Stomach smooth muscle (tissue), 2 donors: Measurements from ENCODE around the gene STIMATE.

Source experiments
- H3K27ac ChIP-seq: one replicate; pipeline ENCODE4 v1.7.0; 2013; ENCODE audit warnings: mild to moderate bottlenecking, low read length, inconsistent platforms
- H3K27me3 ChIP-seq, 2 donors: one replicate each; pipeline ENCODE4 v1.7.0; 2013; ENCODE audit warnings: low read length in 2 of 2; ENCODE audit not compliant: insufficient read depth in 2 of 2, control insufficient read depth in 1 of 2
- H3K36me3 ChIP-seq, 2 donors: one replicate each; pipeline ENCODE4 v1.7.0; 2013; ENCODE audit warnings: low read length in 2 of 2; ENCODE audit not compliant: control insufficient read depth in 2 of 2, insufficient read depth in 2 of 2
- H3K4me1 ChIP-seq: one replicate; pipeline ENCODE4 v1.7.0; 2013; ENCODE audit warnings: low read length; ENCODE audit not compliant: control insufficient read depth, insufficient read depth
- H3K4me3 ChIP-seq, 2 donors: one replicate each; pipeline ENCODE4 v1.7.0; 2013; ENCODE audit warnings: low read length in 2 of 2
- H3K9ac ChIP-seq, 2 donors: one replicate each; pipeline ENCODE4 v1.7.0; 2013; ENCODE audit warnings: low read length in 2 of 2, mild to moderate bottlenecking in 1 of 2
- H3K9me3 ChIP-seq, 2 donors: one replicate each; pipeline ENCODE4 v1.7.0; 2013; ENCODE audit warnings: low read length in 2 of 2; ENCODE audit not compliant: control insufficient read depth in 2 of 2
- donor health status: healthy.
- donor health status: Pancreatic carcinoma.

Gene STIMATE

DNA sequence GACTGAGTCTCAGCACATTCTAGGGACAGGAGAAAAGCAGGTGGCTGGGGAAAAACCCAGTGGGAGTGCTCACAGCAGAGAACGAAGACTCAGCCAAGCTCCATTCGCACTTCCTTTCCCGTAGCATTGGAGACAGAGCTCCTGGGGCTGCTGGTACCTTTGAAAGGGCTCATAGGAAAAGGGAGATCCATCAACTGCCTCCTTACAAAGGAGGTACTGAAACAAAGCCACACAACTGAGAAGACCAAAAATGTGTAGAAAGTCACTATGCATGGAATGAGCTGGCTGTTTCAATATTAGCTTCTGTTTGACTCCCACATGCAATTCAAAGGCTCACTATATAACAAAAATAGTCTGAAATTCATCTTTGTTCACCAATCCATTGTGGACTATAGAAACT is 16.9 kb downstream of the STIMATE start:
- Histone ChIP-seq H3K36me3 (peaks cover 0 to 14% of the 10 kb centered on the region in 2 donors), H3K27ac (no peak overlapping the region), H3K4me3 (no peak overlapping the region), H3K27me3 (no peaks in the 10 kb centered on the region), H3K9ac (no peak overlapping the region), H3K4me1 (no peaks in the 10 kb centered on the region), H3K9me3 (no peaks in the 10 kb centered on the region)

DNA sequence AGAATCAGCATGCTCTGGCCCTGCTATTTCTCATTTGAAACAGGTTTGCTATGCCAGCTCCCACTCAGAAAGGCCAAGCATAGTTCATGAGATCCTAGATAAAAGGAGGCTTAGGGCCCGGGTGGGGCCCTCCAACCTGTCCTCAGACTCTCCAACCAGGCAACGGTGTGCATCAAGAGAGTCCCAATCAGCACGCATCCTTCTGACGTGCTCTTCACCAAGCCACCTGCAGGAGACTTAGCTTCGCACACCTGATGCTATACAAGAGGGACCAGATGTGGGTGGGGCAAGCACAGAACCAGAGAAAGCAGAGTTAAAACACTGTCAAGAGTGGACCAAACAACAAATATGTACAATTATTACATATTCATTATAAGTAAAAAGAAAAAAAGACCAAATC is 17.3 kb downstream of the STIMATE start:
- Histone ChIP-seq H3K9me3 (no peaks in the 10 kb centered on the region), H3K4me3 (no peak overlapping the region)

DNA sequence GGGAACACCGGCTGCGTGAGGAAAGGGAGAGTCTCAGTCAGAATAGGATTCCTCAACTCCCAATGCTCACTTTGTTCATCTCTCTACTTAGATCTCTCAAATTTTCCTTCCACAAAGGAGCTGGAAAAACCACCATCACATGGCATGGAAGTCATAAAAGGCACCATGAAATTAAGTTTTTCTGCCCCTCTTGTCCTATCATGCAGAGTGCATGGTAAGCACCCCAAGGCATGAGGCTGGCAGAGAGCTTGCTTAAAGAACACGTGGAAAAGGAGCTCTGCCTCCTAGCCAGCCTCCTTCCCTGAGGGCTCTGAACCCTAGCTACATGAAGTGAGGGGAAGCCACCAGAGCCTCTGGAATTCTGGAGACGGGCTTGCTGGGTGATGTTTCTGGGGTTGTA is 17.8 kb downstream of the STIMATE start:
- peaks cover 0 to 13% of the 10 kb centered on the region in 2 donors for H3K36me3 ChIP-seq
- no peak overlapping the region for H3K9ac ChIP-seq
- H3K4me3 ChIP-seq = no peak overlapping the region
- H3K27me3 ChIP-seq = no peaks in the 10 kb centered on the region
- H3K27ac ChIP-seq = no peak overlapping the region
- H3K9me3 ChIP-seq = no peaks in the 10 kb centered on the region
- H3K4me1 ChIP-seq = no peaks in the 10 kb centered on the region

More for the DNA sequence above, 17.3 kb downstream of the STIMATE start:
- Histone ChIP-seq H3K9ac (no peak overlapping the region), H3K36me3 (peaks cover 0 to 13% of the 10 kb centered on the region in 2 donors), H3K4me1 (no peaks in the 10 kb centered on the region), H3K27ac (no peak overlapping the region), H3K27me3 (no peaks in the 10 kb centered on the region)

DNA sequence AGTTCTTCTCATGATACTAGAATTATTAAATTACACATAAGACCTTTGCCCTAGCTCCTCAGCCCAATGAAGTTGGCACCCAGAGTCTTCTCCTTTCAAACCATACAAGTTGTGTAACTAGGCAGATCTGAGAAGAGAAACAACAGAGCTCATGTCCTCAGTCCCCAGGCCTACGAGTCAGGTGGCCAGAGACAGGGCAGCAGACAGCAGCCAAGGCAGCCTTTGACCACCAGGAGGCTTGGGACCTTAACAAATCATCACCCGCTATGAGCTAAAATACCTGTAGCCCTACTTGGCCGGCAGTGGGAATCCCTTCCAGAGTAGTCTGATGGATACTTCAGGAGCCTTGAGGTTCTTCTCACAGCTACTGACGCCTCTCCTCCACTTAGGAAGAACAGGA is 18.3 kb downstream of the STIMATE start:
- Histone ChIP-seq H3K9me3 (no peaks in the 10 kb centered on the region), H3K4me1 (no peaks in the 10 kb centered on the region), H3K9ac (no peak overlapping the region), H3K4me3 (no peak overlapping the region), H3K36me3 (peaks cover 0 to 13% of the 10 kb centered on the region in 2 donors), H3K27me3 (no peaks in the 10 kb centered on the region), H3K27ac (no peak overlapping the region)

DNA sequence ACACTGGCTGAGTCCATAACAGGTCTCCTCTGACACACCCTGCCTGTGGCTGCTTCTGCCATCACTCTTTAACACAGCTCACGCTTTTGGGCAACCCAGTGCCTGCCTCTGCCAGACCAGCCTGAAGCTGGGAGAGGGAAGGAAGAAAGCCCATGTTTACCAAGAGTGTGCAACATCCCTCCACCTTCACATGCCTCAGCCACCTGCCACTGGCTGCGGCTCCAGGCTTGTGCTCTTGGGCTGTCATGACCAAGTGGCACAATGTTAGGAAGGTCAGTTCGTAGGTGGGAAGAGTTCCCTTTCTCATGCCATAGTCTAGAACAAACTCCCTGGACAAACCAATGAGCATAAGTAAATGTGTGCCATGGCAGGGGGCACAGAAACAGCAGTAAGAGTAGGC is 20.3 kb downstream of the STIMATE start:
- Histone ChIP-seq H3K9ac (no peak overlapping the region), H3K27me3 (no peaks in the 10 kb centered on the region), H3K27ac (no peak overlapping the region), H3K9me3 (no peaks in the 10 kb centered on the region), H3K36me3 (peaks cover 0 to 13% of the 10 kb centered on the region in 2 donors), H3K4me3 (no peak overlapping the region), H3K4me1 (peaks cover 2% of the 10 kb centered on the region)

DNA sequence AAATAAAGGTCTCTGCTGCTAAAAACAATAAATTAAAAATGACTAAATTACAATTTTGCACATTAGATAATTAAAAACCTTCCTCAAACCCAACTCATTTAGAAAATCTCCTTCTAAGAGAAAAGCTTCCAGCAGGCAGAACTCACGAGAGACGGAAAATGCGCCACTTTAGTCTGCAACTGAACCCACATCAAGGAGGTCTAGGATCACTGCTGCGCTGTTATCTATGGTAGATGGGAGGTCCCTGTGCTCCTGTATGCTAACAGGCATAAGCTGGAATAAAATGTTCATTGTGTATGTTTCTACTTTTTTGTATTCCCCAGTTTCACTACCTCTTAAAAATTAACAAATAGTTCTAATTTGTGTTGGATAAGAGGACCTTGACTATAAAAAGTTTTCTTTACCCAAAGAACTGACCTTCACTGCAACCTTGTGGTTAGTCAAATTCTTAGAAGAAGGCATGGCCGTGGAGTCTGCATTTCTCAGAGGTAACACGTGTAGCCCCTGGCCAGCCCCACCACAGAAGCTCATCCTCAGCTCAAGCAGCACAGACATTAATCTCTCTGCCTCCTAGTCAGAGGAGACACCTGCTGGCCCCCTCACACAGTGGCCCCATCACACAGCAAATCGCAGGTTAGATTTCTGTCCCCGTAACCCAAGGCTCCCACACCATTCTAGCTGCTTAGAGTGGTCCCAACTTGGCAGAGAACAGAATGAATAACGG is 22.3 kb downstream of the STIMATE start:
- no peak overlapping the region for H3K4me3 ChIP-seq

DNA sequence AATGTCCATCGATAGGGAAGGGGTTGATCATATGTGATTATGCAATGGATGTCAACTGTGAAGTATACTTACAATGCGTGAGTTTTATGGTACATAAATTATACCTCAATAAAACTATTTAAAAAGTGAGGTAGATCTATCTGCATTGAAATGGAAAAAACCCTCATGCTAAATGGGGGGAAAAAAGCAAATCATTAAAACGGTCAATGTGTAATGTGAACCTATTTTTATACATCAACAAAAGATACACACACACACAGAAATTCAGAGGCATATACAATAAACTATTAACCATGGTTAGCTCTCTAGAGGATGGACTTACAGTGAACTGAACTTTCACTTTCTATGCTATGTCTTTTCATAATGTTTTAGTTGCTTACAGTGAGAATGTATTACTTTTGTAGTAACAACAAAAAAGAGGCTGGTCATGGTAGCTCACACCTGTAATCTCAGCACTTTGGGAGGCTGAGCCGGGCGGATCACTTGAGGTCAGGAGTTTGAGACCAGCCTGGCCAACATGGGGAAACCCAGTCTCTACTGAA is 23.1 kb downstream of the STIMATE start:
- H3K4me3 ChIP-seq = no peak overlapping the region
- H3K4me1 ChIP-seq = peaks cover 2% of the 10 kb centered on the region
- H3K36me3 ChIP-seq = peaks cover 0 to 5% of the 10 kb centered on the region in 2 donors
- H3K9ac ChIP-seq = no peak overlapping the region
- no peaks in the 10 kb centered on the region for H3K27me3 ChIP-seq
- H3K27ac ChIP-seq = no peak overlapping the region
- no peaks in the 10 kb centered on the region for H3K9me3 ChIP-seq

More for the DNA sequence above, 22.3 kb downstream of the STIMATE start:
- Histone ChIP-seq H3K27ac (no peak overlapping the region), H3K9ac (no peak overlapping the region), H3K9me3 (no peaks in the 10 kb centered on the region), H3K36me3 (peaks cover 0 to 10% of the 10 kb centered on the region in 2 donors), H3K27me3 (no peaks in the 10 kb centered on the region), H3K4me1 (peaks cover 2% of the 10 kb centered on the region)

DNA sequence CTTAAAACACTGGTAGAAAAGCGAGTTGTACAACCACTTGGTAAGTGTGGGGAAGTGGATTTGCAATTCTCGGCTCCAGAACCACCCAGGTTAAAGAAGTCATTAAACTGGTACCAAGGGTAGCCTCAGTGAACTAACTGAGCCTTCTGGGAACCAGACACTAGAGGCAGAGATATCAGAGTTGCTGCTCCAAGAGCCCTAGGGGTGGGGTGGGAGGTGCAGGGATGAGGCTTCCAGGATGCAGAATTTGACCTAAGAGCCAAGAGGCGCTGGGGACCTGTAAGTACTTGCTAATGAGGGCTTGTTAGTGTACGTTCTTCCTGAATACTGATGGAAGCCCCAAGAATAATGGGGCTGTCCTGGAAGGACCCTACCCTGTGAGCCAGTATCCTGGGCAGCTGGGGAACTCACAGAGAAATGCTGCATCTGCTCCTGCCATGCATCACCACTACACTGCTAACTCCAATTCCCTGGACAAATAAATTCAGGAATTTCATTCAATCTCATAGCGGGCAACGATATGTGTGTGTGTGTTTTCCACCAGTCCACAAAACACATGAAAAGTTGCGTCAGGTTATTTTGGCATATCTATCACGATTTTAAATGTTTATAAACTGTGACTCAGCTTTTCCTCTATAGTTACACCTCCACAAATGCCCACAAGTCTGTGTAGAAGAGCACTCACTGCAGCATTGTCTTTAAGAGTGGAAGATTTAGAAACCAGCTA is 23.8 kb downstream of the STIMATE start:
- Histone ChIP-seq H3K4me1 (peaks cover 2% of the 10 kb centered on the region), H3K27me3 (no peaks in the 10 kb centered on the region), H3K9ac (no peak overlapping the region), H3K4me3 (no peak overlapping the region), H3K36me3 (peaks cover 0 to 5% of the 10 kb centered on the region in 2 donors), H3K27ac (no peak overlapping the region), H3K9me3 (no peaks in the 10 kb centered on the region)

DNA sequence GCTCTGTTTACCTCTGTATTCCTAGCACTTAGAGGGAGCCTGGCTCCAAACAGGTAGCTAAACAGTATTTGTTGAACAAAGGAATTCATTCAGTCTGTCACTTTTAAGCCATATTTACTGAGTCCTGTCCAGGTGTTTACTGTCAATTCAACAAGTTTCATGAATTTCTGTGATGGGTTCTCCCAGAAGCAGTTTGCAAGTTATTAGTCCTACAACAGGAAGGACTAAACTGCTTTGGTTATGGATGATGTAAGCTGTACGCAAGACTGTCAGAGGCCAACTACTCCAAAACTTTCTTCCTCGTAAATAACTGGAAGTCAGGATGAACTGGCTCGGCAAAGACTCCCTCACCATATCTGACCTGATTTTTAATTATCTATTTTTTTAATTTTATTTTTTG is 25.1 kb downstream of the STIMATE start:
- Histone ChIP-seq H3K9me3 (no peaks in the 10 kb centered on the region), H3K9ac (no peak overlapping the region), H3K27me3 (no peaks in the 10 kb centered on the region), H3K36me3 (peaks cover 0 to 2% of the 10 kb centered on the region in 2 donors), H3K4me1 (peaks cover 2% of the 10 kb centered on the region), H3K27ac (no peak overlapping the region), H3K4me3 (no peak overlapping the region)

DNA sequence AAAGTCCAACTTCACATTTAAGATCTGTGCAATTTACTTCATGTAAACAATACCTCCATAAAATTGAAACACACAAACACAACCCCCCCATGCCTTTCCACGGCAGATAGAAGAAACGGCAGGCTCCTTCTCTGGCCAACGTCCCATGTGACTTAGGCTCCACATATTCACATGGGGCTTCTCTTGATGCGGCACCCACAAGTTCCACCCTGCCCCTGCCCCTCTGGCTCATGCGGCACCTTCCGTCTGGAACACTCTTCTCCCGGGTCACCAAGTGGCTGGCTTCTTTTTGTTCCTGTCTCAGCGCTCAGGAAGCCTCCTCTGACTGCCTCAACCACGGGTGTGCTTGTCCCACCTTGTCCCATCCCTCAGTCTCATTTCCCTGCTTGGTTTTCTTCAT is 25.6 kb downstream of the STIMATE start:
- no peaks in the 10 kb centered on the region for H3K27me3 ChIP-seq
- no peaks in the 10 kb centered on the region for H3K36me3 ChIP-seq
- no peak overlapping the region for H3K4me3 ChIP-seq
- H3K4me1 ChIP-seq = peaks cover 2% of the 10 kb centered on the region
- H3K9me3 ChIP-seq = no peaks in the 10 kb centered on the region
- H3K27ac ChIP-seq = no peak overlapping the region
- H3K9ac ChIP-seq = no peak overlapping the region

DNA sequence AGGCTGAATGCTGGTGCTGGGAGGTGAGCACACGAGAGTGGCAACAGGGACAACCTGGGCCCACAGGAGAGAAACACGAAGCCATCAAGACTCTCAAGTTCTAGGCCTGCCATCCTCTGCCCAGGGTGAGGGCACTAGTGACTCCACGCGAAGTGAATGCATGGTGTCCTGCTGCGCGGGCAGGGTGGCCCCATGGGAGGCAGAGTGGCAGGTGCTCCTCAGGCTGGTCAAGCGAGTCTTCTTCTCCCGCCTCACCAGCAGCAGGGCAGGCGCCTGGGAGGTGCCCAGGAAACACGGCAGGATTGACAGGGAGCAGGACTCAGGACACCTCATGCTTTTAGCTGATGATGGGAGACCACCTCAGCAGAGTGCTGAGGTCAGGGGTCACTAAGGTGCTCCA is 26.9 kb downstream of the STIMATE start:
- Histone ChIP-seq H3K27me3 (no peaks in the 10 kb centered on the region), H3K27ac (no peak overlapping the region), H3K4me1 (peaks cover 2% of the 10 kb centered on the region), H3K4me3 (no peak overlapping the region), H3K36me3 (no peaks in the 10 kb centered on the region), H3K9ac (no peak overlapping the region), H3K9me3 (no peaks in the 10 kb centered on the region)
